ENCODE data around the gene TTLL6. TPM values are rescaled to one million over a fixed set of nuclear protein-coding genes. Genes with fewer than 3 reads are reported as not detected.

The TTLL6 gene
- total and polyA plus RNA-seq, 2 of the 4 experiments (the other 2 are of a cell fraction) = not detected

DNA sequence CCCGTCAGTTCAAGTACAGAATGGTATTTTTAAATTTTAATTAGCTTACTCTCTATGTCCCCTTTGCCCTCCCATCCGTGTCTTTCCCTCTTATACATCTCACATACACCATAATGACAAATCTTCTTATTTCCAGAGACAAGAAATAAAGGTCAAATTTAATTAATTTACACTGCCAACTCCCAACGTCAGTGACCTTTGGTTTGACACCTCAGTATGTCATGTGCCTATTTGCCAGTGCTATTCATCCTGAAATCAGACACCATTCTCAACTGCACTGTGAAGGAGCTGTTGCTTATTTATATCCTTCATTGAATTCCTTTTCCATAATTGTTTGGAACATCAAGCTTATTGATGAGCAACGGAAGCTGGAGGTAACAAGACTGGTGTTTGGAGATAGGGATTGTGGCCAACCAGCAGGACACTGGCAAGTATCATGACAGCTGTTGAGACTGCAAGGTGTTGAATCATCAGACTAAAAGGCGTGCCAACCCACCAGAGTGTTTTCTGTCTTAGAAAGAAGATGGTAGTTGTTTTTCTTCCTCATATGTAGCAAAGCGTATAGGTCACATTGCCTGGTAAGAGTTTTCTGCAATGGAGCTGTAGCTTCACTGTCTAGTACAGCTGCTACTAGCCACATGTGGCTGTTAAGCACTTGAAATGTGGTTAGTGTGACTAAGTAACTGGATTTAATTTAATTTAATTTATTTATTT is 26.3 kb upstream of the TTLL6 start:
- Histone ChIP-seq H2BK5ac (ENCODE audit: low read depth, low read length, poor library complexity, severe bottlenecking) (peak overlapping the region; percentile 35), H2AK9ac (replicated peaks; ENCODE audit: low read depth, low read length, poor library complexity) (no peak overlapping the region), H3K36me3 (ENCODE audit: control insufficient read depth, insufficient read depth, low read length) (peaks cover 6% of the 10 kb centered on the region), H3K4me2 (ENCODE audit: low read depth, low read length) (no peak overlapping the region; the same call in 1 of the 2 replicates), H4K20me1 (ENCODE audit: insufficient read depth, low read length) (peaks cover 4% of the 10 kb centered on the region; the same call in 1 of the 2 replicates), H3K9me1 (ENCODE audit: insufficient read depth, low read length) (peaks cover 14% of the 10 kb centered on the region), H2BK120ac (ENCODE audit: low read depth, low read length) (no peak overlapping the region), H3K79me1 (ENCODE audit: low read depth in 1 of 2, low read length in 2 of 2) (peaks cover 10 to 37% of the 10 kb centered on the region in 2 experiments; a peak in 3 of 4 replicates), H3K18ac (ENCODE audit: low read depth, low read length) (peak overlapping the region; percentile 13; the same call in 1 of the 2 replicates), H3K27ac (ENCODE audit: insufficient read depth, low read length) (no peak overlapping the region), H4K8ac (ENCODE audit: low read depth in 2 of 2, low read length in 2 of 2) (no peak overlapping the region; a peak in 1 of 4 replicates), H3K9me3 (ENCODE audit: control insufficient read depth, insufficient read depth, low read length) (no peaks in the 10 kb centered on the region), H3K14ac (replicated peaks; ENCODE audit: low read depth, low read length) (peak overlapping the region; percentile 31), H3K56ac (ENCODE audit: extremely low read depth, insufficient read depth, low read length) (no peak overlapping the region), H4K5ac (ENCODE audit: low read depth, low read length) (no peak overlapping the region), H2BK15ac (ENCODE audit: low read depth, low read length) (no peak overlapping the region), H3K4me3 (ENCODE audit: insufficient read depth, low read depth, low read length) (no peak overlapping the region), H3K4ac (ENCODE audit: low read depth, low read length) (peak overlapping the region; percentile 14; the same call in 1 of the 2 replicates), H3K9ac (ENCODE audit: low read depth, low read length) (no peak overlapping the region), H3K4me1 (ENCODE audit: control insufficient read depth, insufficient read depth, low read length) (peaks cover 12% of the 10 kb centered on the region), H2BK20ac (ENCODE audit: low read depth, low read length) (peak overlapping the region; percentile 6; the same call in 1 of the 2 replicates), H2AFZ (replicated peaks; ENCODE audit: low read length, poor library complexity) (no peak overlapping the region), H4K91ac (ENCODE audit: insufficient read depth, low read depth, low read length) (0 out of 2 replicates have a peak overlapping the region, but pooled peaks have one; percentile 31), H3K23ac (ENCODE audit: low read depth, low read length) (0 out of 2 replicates have a peak overlapping the region, but pooled peaks have one; percentile 2), H3K27me3 (ENCODE audit: control insufficient read depth, insufficient read depth, low read length) (no peaks in the 10 kb centered on the region), H2AK5ac (ENCODE audit: low read depth, low read length) (no peak overlapping the region; the same call in 1 of the 2 replicates)
- BruUV-seq (replicated peaks) = TSS peak; percentile 48
- TF ChIP-seq RCOR1 (IDR thresholded peaks at IDR 0.05; ENCODE audit: insufficient replicate concordance, low read length) = no peak
- TF ChIP-seq, protein P1, sequence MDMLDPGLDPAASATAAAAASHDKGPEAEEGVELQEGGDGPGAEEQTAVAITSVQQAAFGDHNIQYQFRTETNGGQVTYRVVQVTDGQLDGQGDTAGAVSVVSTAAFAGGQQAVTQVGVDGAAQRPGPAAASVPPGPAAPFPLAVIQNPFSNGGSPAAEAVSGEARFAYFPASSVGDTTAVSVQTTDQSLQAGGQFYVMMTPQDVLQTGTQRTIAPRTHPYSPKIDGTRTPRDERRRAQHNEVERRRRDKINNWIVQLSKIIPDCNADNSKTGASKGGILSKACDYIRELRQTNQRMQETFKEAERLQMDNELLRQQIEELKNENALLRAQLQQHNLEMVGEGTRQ (IDR thresholded peaks at IDR 0.05; ENCODE audit: low read depth, low read length) = no peak
- no peak for TF ChIP-seq CEBPB (IDR thresholded peaks at IDR 0.05; ENCODE audit: low read depth, low read length)
- no peak; the same call in 1 of the 2 replicates for TF ChIP-seq BHLHE40 (IDR thresholded peaks at IDR 0.05; ENCODE audit: low read depth, low read length)
- no peak for TF ChIP-seq MAZ (IDR thresholded peaks at IDR 0.05; ENCODE audit: borderline replicate concordance, low read depth, low read length)
- TF ChIP-seq NFE2L2 (IDR thresholded peaks at IDR 0.05; ENCODE audit: low read depth, low read length) = no peak
- TF ChIP-seq POLR2A (IDR thresholded peaks at IDR 0.05; ENCODE audit: low read depth, low read length) = no peak
- TF ChIP-seq FOS (IDR thresholded peaks at IDR 0.05; ENCODE audit: low read depth, low read length) = no peak
- TF ChIP-seq, protein P2, sequence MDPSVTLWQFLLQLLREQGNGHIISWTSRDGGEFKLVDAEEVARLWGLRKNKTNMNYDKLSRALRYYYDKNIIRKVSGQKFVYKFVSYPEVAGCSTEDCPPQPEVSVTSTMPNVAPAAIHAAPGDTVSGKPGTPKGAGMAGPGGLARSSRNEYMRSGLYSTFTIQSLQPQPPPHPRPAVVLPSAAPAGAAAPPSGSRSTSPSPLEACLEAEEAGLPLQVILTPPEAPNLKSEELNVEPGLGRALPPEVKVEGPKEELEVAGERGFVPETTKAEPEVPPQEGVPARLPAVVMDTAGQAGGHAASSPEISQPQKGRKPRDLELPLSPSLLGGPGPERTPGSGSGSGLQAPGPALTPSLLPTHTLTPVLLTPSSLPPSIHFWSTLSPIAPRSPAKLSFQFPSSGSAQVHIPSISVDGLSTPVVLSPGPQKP (IDR thresholded peaks at IDR 0.05; ENCODE audit: borderline replicate concordance, low read depth, low read length) = no peak
- TF ChIP-seq, protein P3, sequence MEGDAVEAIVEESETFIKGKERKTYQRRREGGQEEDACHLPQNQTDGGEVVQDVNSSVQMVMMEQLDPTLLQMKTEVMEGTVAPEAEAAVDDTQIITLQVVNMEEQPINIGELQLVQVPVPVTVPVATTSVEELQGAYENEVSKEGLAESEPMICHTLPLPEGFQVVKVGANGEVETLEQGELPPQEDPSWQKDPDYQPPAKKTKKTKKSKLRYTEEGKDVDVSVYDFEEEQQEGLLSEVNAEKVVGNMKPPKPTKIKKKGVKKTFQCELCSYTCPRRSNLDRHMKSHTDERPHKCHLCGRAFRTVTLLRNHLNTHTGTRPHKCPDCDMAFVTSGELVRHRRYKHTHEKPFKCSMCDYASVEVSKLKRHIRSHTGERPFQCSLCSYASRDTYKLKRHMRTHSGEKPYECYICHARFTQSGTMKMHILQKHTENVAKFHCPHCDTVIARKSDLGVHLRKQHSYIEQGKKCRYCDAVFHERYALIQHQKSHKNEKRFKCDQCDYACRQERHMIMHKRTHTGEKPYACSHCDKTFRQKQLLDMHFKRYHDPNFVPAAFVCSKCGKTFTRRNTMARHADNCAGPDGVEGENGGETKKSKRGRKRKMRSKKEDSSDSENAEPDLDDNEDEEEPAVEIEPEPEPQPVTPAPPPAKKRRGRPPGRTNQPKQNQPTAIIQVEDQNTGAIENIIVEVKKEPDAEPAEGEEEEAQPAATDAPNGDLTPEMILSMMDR (conservative IDR thresholded peaks at IDR 0.05; ENCODE audit: low read depth, low read length) = no peak
- no peak; the same call in 1 of the 2 replicates for ATAC-seq (ENCODE audit: low read depth)
- in situ Hi-C loops (cut with MboI; ENCODE audit: low sequenced_read_pairs) = no loop called here
- 100% methylated on average over 1 of the region's 6 CpGs; no CpG with 5 or more reads in 1 of the 2 experiments for WGBS, 2 experiments (ENCODE audit: extremely low coverage in 2 of 2, insufficient read length in 1 of 2)
- intact Hi-C loops (cut with micrococcal nuclease) = no loop called here
- DNase-seq = peak; percentile 60
- dilution Hi-C loops (cut with HindIII; ENCODE audit: low sequenced_read_pairs, unreplicated experiment) = no loop called here
- POLR2A ChIA-PET (ENCODE audit: unreplicated experiment) = interaction anchor here (1.0 kb wide), 1 partner anchor 19 kb away, joined by 3 read pairs; no protein-coding TSS in a partner anchor
- CTCF ChIA-PET = interaction anchor here (1.1 to 1.3 kb wide), 2 partner anchors 11 to 36 kb away, joined by 3 to 6 read pairs; no protein-coding TSS in a partner anchor
